Transverse colon (tissue), 4 donors: ENCODE measurements around the gene UBE2L6. TPM values are rescaled to one million over a fixed set of nuclear protein-coding genes. Genes with fewer than 3 reads are reported as not detected.

Experiments used
- DNase-seq: peaks from one replicate; pipeline ENCODE4 v3.0.0-alpha.2; 2019
- H3K27ac ChIP-seq, 4 donors: fragments of 200-600 bp; sonication (generic); 2 replicates each; pipeline ENCODE4 v1.5.1; 2016 to 2018; ENCODE audit warnings: inconsistent platforms in 4 of 4
- H3K27me3 ChIP-seq: fragments of 200-600 bp; sonication (generic); 2 replicates; pipeline ENCODE4 v1.5.1; 2017; ENCODE audit warnings: inconsistent platforms
- H3K36me3 ChIP-seq, 4 donors: fragments of 200-600 bp; sonication (generic); 2 replicates each; pipeline ENCODE4 v1.5.1; 2017 to 2019; ENCODE audit warnings: inconsistent platforms in 4 of 4
- H3K4me1 ChIP-seq, 4 donors: fragments of 200-600 bp; sonication (generic); 2 replicates each; pipeline ENCODE4 v1.5.1; 2017 to 2020; ENCODE audit warnings: inconsistent platforms in 4 of 4
- H3K4me3 ChIP-seq, 4 donors: fragments of 200-600 bp; sonication (generic); 1 replicate in 1 of 4; 2 replicates in 3 of 4; pipeline versions ENCODE4 v1.5.1 to v1.6.1; 2017 to 2019; ENCODE audit warnings: inconsistent platforms in 4 of 4
- H3K9me3 ChIP-seq, 2 donors: fragments of 200-600 bp; sonication (generic); 2 replicates each; pipeline ENCODE4 v1.5.1; 2017 to 2019; ENCODE audit warnings: inconsistent platforms in 2 of 2
- EP300 ChIP-seq: sonication (generic); formaldehyde crosslinking; IDR thresholded peaks from one replicate; pipeline ENCODE4 v1.6.1; 2017; ENCODE audit warnings: antibody characterized with exemption, low read depth
- POLR2A ChIP-seq: fragments of 450-650 bp; IDR thresholded peaks from one replicate; pipeline ENCODE4 v1.6.1; 2016; ENCODE audit warnings: antibody characterized with exemption, mild to moderate bottlenecking, moderate library complexity
- POLR2AphosphoS5 ChIP-seq, 3 donors: sonication (generic); formaldehyde crosslinking; IDR thresholded peaks; one replicate each; pipeline ENCODE4 v1.6.1; 2016; ENCODE audit warnings: antibody characterized with exemption in 3 of 3
- WGBS, 2 donors: methylation state at CpG; one replicate each; pipeline ENCODE4 v1.1.5; 2018; ENCODE audit warnings: low coverage in 1 of 2; 5-methylcytosine and 5-hydroxymethylcytosine counted together
- in situ Hi-C, 4 donors: fragments of 200-750 bp; cut with MboI; loops; one replicate each; pipeline versions ENCODE4 v1.15.0 to v1.15.1; 2017; ENCODE audit warnings: low sequenced_read_pairs in 3 of 4, low pct_ligation_motif_present in 1 of 4, low pct_unique_long_range_greater_than_20kb in 1 of 4
- intact Hi-C: fragments of 100-400 bp; cut with DNase I; formaldehyde crosslinking; loops from one replicate; pipeline ENCODE4 v1.15.1; 2023; ENCODE audit warnings: low total_unique reads
- small RNA-seq, 4 donors: library from RNA; depleted of rRNA; stranded (forward); fragments of <200 nt; gene quantifications; one replicate each; pipeline ENCODE3, GENCODE V24; 2016
- total RNA-seq, 4 donors: library from RNA; depleted of rRNA; stranded (reverse); fragments of >200 nt; gene quantifications; one replicate each; pipeline ENCODE4 v1.1.0, GENCODE V29; 2016
- TF ChIP-seq, protein P1 (sequence below), 5 experiments: fragments of 200-600 bp in 3 of 5; fragments of 450-650 bp in 2 of 5; sonication (generic) in 3 of 5; IDR thresholded peaks; 1 replicate in 2 of 5; 2 replicates in 3 of 5; pipeline ENCODE4 v1.5.1; 2016 to 2017; ENCODE audit warnings: antibody characterized with exemption in 5 of 5, inconsistent platforms in 3 of 5, mild to moderate bottlenecking in 2 of 5, moderate library complexity in 1 of 5

Gene UBE2L6
- total RNA-seq, 4 donors from 2014 or later: 15.3 to 24.3 (median 20.6) TPM

DNA sequence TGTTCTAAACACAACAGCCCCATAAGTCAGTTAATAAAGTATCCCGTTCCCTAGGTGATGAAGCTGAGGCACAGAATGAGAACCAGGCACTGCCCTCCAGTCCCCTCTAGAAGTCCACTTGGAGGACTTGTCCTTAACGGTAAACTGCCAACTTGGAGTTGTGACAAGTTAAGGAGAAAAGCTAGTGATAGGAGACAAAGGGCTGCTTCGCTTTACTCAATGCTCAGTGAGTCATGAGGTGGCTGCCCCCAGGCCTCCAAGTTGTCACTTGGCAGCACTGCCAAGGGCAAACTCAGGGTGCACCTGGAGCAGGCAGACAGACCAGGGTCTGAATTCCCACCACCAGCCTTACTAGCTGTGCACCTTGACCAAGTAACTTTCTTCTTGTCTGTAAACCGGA, 65.5 kb downstream of the UBE2L6 start:
- peaks cover 6 to 17% (median 13%) of the 10 kb centered on the region in 4 donors for H3K4me1 ChIP-seq
- in situ Hi-C loops (no loop called here), intact Hi-C loops (no loop called here)
- H3K4me3 ChIP-seq: no peak overlapping the region
- 81 to 89% methylated on average over 2 to 4 of the region's 4 CpGs for WGBS, 2 donors
- TF ChIP-seq POLR2AphosphoS5 (IDR thresholded peaks at IDR 0.05): no peak
- TF ChIP-seq, protein P1, sequence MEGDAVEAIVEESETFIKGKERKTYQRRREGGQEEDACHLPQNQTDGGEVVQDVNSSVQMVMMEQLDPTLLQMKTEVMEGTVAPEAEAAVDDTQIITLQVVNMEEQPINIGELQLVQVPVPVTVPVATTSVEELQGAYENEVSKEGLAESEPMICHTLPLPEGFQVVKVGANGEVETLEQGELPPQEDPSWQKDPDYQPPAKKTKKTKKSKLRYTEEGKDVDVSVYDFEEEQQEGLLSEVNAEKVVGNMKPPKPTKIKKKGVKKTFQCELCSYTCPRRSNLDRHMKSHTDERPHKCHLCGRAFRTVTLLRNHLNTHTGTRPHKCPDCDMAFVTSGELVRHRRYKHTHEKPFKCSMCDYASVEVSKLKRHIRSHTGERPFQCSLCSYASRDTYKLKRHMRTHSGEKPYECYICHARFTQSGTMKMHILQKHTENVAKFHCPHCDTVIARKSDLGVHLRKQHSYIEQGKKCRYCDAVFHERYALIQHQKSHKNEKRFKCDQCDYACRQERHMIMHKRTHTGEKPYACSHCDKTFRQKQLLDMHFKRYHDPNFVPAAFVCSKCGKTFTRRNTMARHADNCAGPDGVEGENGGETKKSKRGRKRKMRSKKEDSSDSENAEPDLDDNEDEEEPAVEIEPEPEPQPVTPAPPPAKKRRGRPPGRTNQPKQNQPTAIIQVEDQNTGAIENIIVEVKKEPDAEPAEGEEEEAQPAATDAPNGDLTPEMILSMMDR (IDR thresholded peaks at IDR 0.05): no peak
- TF ChIP-seq POLR2A: no peak
- TF ChIP-seq EP300: no peak
- H3K27ac ChIP-seq: no peak overlapping the region
- no peak for DNase-seq
- H3K36me3 ChIP-seq: no peaks in the 10 kb centered on the region
- H3K9me3 ChIP-seq: no peaks in the 10 kb centered on the region
- H3K27me3 ChIP-seq: no peaks in the 10 kb centered on the region

Small RNA genes within 50 kb of the gene (small RNA-seq; reads per million reads assigned to genes)
- gene RN7SL605P: 0 reads per million in 4 donors

Other genes with a start within 250 kb of the UBE2L6 start
- 100 to 1,000 TPM in 3 of 4 donors, 10 to 100 TPM in 1; 74.3 to 122 (median 119) TPM for gene TNKS1BP1, start 242.7 kb downstream of the UBE2L6 start, total RNA-seq
- gene SSRP1, start 231.8 kb downstream of the UBE2L6 start, total RNA-seq: 10 to 100 TPM; 32.0 to 59.4 (median 45.5) TPM
- not detected for gene P2RX3, start 229.3 kb downstream of the UBE2L6 start, total RNA-seq
- not detected for gene PRG3, start 186.5 kb downstream of the UBE2L6 start, total RNA-seq
- gene PRG2, start 177.0 kb downstream of the UBE2L6 start, total RNA-seq: not detected
- gene SLC43A3, start 140.6 kb downstream of the UBE2L6 start, total RNA-seq: 10 to 100 TPM in 3 of 4 donors, 1 to 10 TPM in 1; 6.0 to 35.9 (median 19.4) TPM
- gene RTN4RL2, start 107.1 kb downstream of the UBE2L6 start, total RNA-seq: under 1 TPM in 1 of 4 donors, not detected in 3; 0.48 TPM
- gene SLC43A1, start 52.0 kb downstream of the UBE2L6 start, total RNA-seq: 10 to 100 TPM in 3 of 4 donors, 1 to 10 TPM in 1; 7.5 to 30.4 (median 15.2) TPM
- gene TIMM10, start 36.9 kb downstream of the UBE2L6 start, total RNA-seq: 10 to 100 TPM in 2 of 4 donors, 1 to 10 TPM in 1, not detected in 1; 1.6 to 36.8 (median 34.0) TPM
- gene SMTNL1, start 30.1 kb downstream of the UBE2L6 start, total RNA-seq: not detected
- gene SERPING1, start 30.0 kb upstream of the UBE2L6 start, total RNA-seq: 100 to 1,000 TPM in 2 of 4 donors, 10 to 100 TPM in 2; 65.7 to 143 (median 102) TPM
- gene YPEL4, start 82.2 kb upstream of the UBE2L6 start, total RNA-seq: under 1 TPM in 2 of 4 donors, not detected in 2; 0.68 to 0.95 TPM
- 10 to 100 TPM in 2 of 4 donors, 1 to 10 TPM in 1, not detected in 1; 10.0 to 24.7 (median 11.6) TPM for gene CLP1, start 90.1 kb upstream of the UBE2L6 start, total RNA-seq
- gene ZDHHC5, start 100.4 kb upstream of the UBE2L6 start, total RNA-seq: 10 to 100 TPM; 38.4 to 63.2 (median 57.6) TPM
- 10 to 100 TPM in 2 of 4 donors, 1 to 10 TPM in 2; 6.2 to 22.1 (median 12.0) TPM for gene MED19, start 144.5 kb upstream of the UBE2L6 start, total RNA-seq
- 10 to 100 TPM; 12.3 to 86.7 (median 49.0) TPM for gene TMX2, start 144.9 kb upstream of the UBE2L6 start, total RNA-seq
- 100 to 1,000 TPM in 2 of 4 donors, 10 to 100 TPM in 2; 78.2 to 117 (median 102) TPM for gene SELENOH, start 173.8 kb upstream of the UBE2L6 start, total RNA-seq
- gene BTBD18, start 184.1 kb upstream of the UBE2L6 start, total RNA-seq: not detected
- gene CTNND1, start 194.1 kb upstream of the UBE2L6 start, total RNA-seq: 100 to 1,000 TPM; 165 to 415 (median 374) TPM